ENCODE results near the gene FAM107B.
"Not testable (repeated sequence)": the region's sequence is repeated elsewhere in the genome, so short reads cannot be mapped to it uniquely, and the experiment has no call there.

Gene FAM107B

GRCh38 chr10:14661818-14662217 lies 112.9 kb downstream of the FAM107B start:
- no peak for DNase-seq (ENCODE audit: low spot score)

- no peak for DNase-seq (ENCODE audit: low spot score)
Observed at GRCh38 chr10:14660831-14661230, 113.9 kb downstream of the FAM107B start.

DNA sequence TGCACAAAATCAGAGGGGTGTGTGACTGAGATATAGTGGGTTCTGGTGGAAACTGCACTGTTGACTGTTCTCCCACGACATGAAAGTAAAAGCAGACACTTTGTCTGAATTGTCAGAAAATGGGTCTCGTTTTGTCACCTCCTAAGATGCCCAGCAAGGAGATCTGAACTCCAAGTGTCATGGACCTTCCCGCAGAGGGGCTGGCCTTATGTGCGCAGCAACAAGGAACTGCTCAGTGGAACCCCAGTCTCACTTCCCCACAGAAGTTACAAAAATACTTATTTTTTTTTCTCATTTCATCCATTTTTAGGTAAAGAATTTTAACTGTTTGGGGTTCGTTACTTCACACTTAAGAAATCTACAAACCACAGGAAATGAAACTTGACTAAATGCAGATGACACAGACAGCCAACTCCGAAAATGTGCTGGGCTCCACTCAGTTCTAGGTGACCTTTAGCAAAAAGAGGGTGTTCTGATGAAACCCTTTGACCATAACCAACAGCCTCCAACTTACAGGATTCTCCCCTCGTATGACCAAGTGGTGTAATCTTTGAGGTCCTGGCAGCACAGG lies 115.0 kb downstream of the FAM107B start:
- no peak for DNase-seq (ENCODE audit: low spot score)

DNA sequence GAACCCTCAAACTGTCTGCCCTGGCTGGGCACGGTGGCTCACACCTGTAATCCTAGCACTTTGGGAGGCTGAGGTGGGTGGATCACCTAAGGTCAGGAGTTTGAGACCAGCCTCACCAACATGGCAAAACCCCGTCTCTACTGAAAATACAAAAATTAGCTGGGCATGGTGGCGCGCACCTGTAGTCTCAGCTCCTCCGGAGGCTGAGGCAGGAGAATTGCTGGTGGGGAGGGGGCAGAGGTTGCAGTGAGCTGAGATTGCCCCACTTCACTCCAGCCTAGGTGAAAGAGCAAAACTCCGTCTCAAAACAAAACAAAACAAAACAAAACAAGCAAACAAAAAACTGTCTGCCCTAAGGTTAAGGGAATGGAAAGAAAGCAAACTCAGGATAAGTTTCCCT lies 115.6 kb downstream of the FAM107B start:
- DNase-seq (ENCODE audit: low spot score): not testable (repeated sequence)

GRCh38 chr10:14658331-14659127 lies 116.2 kb downstream of the FAM107B start:
- DNase-seq (ENCODE audit: low spot score): peak; percentile 43

GRCh38 chr10:14656052-14656730 lies 118.5 kb downstream of the FAM107B start:
- no peak for DNase-seq (ENCODE audit: low spot score)

GRCh38 chr10:14654821-14655382 lies 119.8 kb downstream of the FAM107B start:
- no peak for DNase-seq (ENCODE audit: low spot score)

- peak; percentile 82 for DNase-seq (ENCODE audit: low spot score)
Observed at GRCh38 chr10:14653271-14654161, 121.2 kb downstream of the FAM107B start.

DNA sequence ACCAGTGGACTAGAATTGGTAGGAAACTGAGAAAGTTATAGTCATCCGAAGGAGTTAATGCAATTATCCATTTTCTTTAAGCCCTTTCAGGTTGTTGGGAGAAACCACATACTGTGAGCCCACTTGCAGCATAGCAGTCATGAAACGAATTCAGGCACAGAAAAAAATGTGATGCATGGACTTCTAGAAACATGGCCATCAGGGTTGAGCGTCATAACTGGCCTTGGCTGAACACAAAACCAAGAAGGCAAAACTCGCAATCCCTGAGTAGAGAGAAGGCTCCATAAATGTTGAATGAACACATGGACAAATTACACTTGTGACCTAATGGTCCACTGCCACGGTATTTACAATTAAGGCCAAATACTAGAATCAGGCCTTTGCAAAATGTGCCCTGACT lies 121.9 kb downstream of the FAM107B start:
- no peak for DNase-seq (ENCODE audit: low spot score)

DNA sequence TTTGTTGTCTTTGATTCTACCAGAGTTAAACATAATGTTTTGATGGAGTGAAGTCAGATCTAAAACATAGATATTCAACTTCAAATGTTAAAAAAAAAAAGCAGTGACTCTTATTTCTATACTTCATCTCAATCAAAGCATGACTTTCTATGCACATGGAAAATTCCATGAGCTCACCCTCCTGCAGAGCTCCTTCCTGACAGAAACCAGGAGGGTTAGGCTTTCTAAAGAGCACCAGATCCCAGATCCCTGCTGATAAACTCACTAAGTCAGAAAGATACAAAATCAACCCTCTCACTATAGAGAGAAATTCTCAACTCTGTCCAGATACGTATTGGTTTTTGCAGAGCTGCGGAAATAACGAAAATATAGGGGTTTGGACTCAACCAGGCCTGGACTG lies 122.6 kb downstream of the FAM107B start:
- no peak for DNase-seq (ENCODE audit: low spot score)

GRCh38 chr10:14649739-14650138 lies 125.0 kb downstream of the FAM107B start:
- DNase-seq (ENCODE audit: low spot score): no peak

DNA sequence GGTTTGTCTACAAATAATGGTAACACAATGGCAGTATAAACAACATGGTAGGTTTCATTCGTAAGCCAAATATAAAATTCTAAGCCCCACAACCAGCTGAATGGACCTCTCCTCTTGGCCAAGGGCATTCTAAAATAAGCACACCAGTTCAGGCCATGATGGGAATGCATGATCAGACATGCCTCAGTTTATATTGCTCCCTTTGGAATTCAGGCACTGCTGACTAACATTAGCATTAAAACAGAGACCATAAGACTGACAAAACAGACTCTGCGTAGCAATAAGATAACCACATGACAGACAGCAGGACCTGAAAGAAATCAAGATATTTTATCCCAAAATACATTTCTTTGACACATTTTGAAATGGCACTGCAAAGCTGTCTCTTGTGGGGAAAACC lies 125.8 kb downstream of the FAM107B start:
- no peak for DNase-seq (ENCODE audit: low spot score)

DNA sequence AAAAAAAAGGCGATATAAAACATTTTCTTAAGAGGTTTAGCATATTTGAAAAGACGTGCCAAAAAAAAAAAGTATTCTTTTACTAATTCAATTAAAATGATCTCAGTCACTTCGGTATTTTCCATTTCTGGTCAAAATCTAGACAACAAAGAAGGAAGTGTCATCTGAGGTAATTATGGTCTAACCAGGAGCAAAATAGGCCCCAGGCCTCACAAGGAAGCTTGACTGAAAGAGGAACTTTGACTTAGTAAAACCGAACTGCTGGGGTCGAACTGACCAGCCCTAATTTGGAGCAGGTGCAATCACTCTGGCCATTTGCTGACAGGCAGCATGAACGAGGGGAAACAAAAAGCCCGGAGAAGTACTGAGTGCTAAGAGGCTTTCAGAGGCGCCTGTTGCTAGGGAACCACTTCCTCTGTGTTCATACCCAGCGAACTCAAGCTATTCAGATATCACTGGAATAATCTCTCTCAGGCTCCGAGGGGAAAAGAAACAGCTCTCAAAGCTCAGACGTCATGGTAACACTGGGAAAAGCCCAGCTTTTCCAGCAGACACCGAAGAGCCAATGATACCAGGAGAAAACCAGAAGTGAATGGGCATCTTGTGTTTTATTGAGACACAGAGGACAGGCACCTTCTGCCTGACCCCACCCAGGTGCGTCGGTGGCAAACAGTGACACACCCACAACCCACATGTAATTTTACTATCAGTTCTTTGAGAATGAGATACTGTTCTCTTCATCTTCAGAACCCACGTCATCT lies 126.5 kb downstream of the FAM107B start:
- DNase-seq (ENCODE audit: low spot score): peak; percentile 69

GRCh38 chr10:14645239-14645960 lies 129.3 kb downstream of the FAM107B start:
- DNase-seq (ENCODE audit: low spot score): no peak

DNA sequence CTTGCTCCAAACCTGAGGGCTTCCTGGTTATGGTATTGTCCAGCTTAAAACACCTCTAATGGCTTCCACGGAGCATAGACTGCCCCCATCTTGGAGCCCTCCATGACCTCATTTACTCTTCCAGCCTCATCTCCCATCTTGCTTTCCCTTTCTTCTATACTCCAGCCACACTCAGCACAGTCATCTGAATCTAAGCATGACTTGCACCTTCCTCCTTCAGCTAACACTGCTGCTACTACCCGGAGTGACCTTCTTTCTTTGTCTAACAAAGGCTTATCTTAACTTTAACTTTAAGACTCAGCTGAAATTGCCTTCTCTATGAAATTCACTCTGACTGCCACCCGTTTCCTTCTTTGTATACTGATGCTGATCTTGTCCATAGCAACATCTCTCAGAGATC lies 135.1 kb downstream of the FAM107B start:
- no peak for DNase-seq (ENCODE audit: low spot score)

- DNase-seq (ENCODE audit: low spot score): no peak
Observed at GRCh38 chr10:14635043-14635710, 139.5 kb downstream of the FAM107B start.

GRCh38 chr10:14634572-14634971 lies 140.1 kb downstream of the FAM107B start:
- DNase-seq (ENCODE audit: low spot score): not testable (repeated sequence)

- DNase-seq (ENCODE audit: low spot score): no peak
Observed at GRCh38 chr10:14625765-14626525, 148.8 kb downstream of the FAM107B start.

DNA sequence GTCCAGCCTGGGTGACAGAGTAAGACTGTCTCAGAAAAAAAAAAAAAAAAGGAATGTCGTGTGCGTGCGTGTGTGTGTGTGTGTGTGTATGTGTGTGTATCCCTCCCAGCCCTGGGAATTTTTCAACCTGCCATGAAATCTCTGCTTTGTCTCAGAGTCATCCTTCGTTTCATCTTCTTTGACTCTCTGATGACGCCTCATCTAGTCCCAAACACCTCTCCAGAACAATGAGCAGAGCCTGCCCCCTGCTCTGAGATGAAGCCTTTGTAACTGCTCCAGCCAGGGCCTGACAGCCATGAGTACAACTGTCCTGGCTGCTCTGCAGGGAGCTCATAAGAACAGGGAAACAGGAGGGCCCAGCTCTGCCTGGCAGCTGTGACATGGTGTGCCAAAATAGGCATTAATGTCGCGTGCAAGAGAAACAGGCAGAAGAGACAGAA lies 149.5 kb downstream of the FAM107B start:
- no peak for DNase-seq (ENCODE audit: low spot score)
